Coronary artery (tissue), 2 donors: ENCODE data around the gene USP44.

ENCODE experiments used
- DNase-seq: peaks from one replicate; pipeline ENCODE4 v3.0.0-alpha.2; 2017; ENCODE audit warnings: low spot score
- H3K27ac ChIP-seq, 2 donors: fragments of 200-600 bp; sonication (generic); one replicate each; pipeline ENCODE4 v1.5.1; 2016 to 2019
- H3K4me3 ChIP-seq: fragments of 200-600 bp; sonication (generic); 2 replicates; pipeline ENCODE4 v1.5.1; 2016; ENCODE audit warnings: mild to moderate bottlenecking, moderate library complexity
- TF ChIP-seq, protein P1 (sequence below): fragments of 200-600 bp; sonication (generic); IDR thresholded peaks from one replicate; pipeline ENCODE4 v1.5.1; 2019; ENCODE audit warnings: antibody characterized with exemption

USP44 gene

GRCh38 chr12:95481072-95481471 lies 70.2 kb downstream of the USP44 start:
- H3K4me3 ChIP-seq, result no peak overlapping the region
- DNase-seq, result no peak
- no peak overlapping the region for H3K27ac ChIP-seq
- TF ChIP-seq, protein P1, sequence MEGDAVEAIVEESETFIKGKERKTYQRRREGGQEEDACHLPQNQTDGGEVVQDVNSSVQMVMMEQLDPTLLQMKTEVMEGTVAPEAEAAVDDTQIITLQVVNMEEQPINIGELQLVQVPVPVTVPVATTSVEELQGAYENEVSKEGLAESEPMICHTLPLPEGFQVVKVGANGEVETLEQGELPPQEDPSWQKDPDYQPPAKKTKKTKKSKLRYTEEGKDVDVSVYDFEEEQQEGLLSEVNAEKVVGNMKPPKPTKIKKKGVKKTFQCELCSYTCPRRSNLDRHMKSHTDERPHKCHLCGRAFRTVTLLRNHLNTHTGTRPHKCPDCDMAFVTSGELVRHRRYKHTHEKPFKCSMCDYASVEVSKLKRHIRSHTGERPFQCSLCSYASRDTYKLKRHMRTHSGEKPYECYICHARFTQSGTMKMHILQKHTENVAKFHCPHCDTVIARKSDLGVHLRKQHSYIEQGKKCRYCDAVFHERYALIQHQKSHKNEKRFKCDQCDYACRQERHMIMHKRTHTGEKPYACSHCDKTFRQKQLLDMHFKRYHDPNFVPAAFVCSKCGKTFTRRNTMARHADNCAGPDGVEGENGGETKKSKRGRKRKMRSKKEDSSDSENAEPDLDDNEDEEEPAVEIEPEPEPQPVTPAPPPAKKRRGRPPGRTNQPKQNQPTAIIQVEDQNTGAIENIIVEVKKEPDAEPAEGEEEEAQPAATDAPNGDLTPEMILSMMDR, result no peak

- Histone ChIP-seq H3K27ac (no peak overlapping the region), H3K4me3 (no peak overlapping the region)
- TF ChIP-seq, protein P1, result no peak
- no peak for DNase-seq
These were observed 71.0 kb downstream of the USP44 start for GRCh38 chr12:95480230-95480629.

- peak overlapping the region; percentile 94 to 95 for H3K27ac ChIP-seq
- DNase-seq, result no peak
These were observed 76.7 kb downstream of the USP44 start for GRCh38 chr12:95474660-95474958.

GRCh38 chr12:95473884-95474659 lies 77.2 kb downstream of the USP44 start, which contains the start of gene METAP2:
TSS of gene METAP2 (plus strand) at chr12:95474152. CDS start at chr12:95474180, 28 bp downstream.
- TF ChIP-seq, protein P1, result no peak
- H3K4me3 ChIP-seq, result peak within 1 kb of the TSS; percentile 86
- peak; percentile 97 for DNase-seq
- peak within 1 kb of the TSS; percentile 94 to 95 for H3K27ac ChIP-seq

More at GRCh38 chr12:95474660-95474958, 76.7 kb downstream of the USP44 start:
- H3K4me3 ChIP-seq, result peak overlapping the region; percentile 86
- TF ChIP-seq, protein P1, result no peak

DNA sequence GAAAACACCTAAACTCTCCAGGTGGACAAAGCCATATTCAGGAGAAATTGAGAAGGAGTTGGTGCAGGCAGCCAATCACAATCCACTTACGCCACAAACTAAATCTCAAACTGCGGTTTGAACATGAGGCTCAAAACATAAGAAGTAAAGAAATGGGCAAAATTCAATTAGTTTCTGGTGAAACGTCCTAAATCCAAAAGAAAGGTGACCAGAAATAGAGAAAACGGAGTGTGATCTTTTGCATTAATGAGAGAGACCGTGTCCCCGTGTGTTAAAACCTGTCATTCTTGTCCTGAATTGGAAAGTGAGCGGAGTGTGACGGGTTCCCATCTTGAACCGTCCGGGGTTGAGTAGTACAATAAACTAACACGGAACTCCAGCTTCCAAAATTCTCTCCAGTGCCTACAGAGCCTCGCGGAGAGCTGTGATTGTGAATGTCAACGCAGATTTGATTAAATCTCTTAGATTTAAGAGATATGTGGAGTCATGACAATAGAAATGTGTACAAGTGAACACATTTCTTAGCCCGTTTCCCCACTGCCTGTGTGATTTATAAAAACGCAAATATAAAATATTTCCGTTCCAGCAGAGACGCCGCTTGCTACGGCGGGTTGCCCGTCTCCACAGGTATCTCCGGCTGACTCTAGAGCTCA lies 77.9 kb downstream of the USP44 start:
- TF ChIP-seq, protein P1, result no peak
- peak overlapping the region; percentile 94 to 95 for H3K27ac ChIP-seq
- peak overlapping the region; percentile 86 for H3K4me3 ChIP-seq
- DNase-seq, result no peak

GRCh38 chr12:95470300-95470699 lies 81.0 kb downstream of the USP44 start:
- DNase-seq, result no peak
- Histone ChIP-seq H3K4me3 (no peak overlapping the region), H3K27ac (no peak overlapping the region)
- TF ChIP-seq, protein P1, result no peak
